WERI-Rb-1 (cell line): ENCODE results near the gene ELN.

Experiments
- DNase-seq: peaks from one replicate; pipeline ENCODE4 v3.0.0-alpha.2; 2020
- H3K27ac ChIP-seq: fragments of 250-450 bp; sonication (Bioruptor Pico); 2 replicates; pipeline ENCODE4 v1.5.1; 2020; ENCODE audit warnings: mild to moderate bottlenecking, moderate library complexity
- H3K27me3 ChIP-seq: fragments of 250-450 bp; sonication (Bioruptor Pico); 2 replicates; pipeline ENCODE4 v1.5.1; 2021; ENCODE audit warnings: mild to moderate bottlenecking, low read depth, moderate library complexity; ENCODE audit not compliant: insufficient read depth, severe bottlenecking
- H3K36me3 ChIP-seq: fragments of 250-450 bp; sonication (Bioruptor Pico); 2 replicates; pipeline ENCODE4 v1.5.1; 2020; ENCODE audit warnings: mild to moderate bottlenecking, moderate library complexity
- H3K4me3 ChIP-seq: 2 replicates; pipeline ENCODE4 v1.5.1; 2011; ENCODE audit warnings: low read depth, mild to moderate bottlenecking, control low read depth, low read length
- H3K9me3 ChIP-seq: fragments of 250-450 bp; sonication (Bioruptor Pico); 2 replicates; pipeline ENCODE4 v1.5.1; 2021; ENCODE audit warnings: mild to moderate bottlenecking, moderate library complexity; ENCODE audit not compliant: severe bottlenecking
- CTCF ChIP-seq: IDR thresholded peaks from 2 replicates; pipeline ENCODE4 v1.5.1; 2011; ENCODE audit warnings: low read depth, mild to moderate bottlenecking, control low read depth, inconsistent platforms, low read length

Gene ELN

DNA sequence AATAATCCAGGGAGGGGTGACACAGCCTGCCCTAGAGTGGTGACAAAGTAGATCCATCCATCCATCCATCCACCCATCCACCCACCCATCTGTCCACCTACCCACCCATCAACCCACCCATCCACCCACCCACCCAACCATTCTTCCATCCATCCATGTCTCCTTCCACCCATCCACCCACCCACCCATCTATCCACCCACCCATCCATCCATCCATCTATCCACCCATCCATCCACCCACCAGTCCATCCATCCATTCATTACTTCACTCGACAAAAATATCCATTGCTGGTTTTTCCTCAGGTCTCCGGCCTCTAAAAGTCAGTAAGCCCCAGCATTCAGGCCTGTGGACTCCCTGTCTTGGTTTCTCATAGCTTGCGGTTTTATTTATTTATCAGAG is 43.1 kb downstream of the ELN start:
- no peaks in the 10 kb centered on the region for H3K27me3 ChIP-seq
- H3K4me3 ChIP-seq, result no peak overlapping the region
- DNase-seq, result no peak
- no peaks in the 10 kb centered on the region for H3K9me3 ChIP-seq
- TF ChIP-seq CTCF, result no peak
- H3K36me3 ChIP-seq, result no peaks in the 10 kb centered on the region
- H3K27ac ChIP-seq, result no peak overlapping the region

- TF ChIP-seq CTCF, result no peak
- H3K27me3 ChIP-seq, result no peaks in the 10 kb centered on the region
- H3K27ac ChIP-seq, result no peak overlapping the region
- DNase-seq, result no peak
- no peak overlapping the region for H3K4me3 ChIP-seq
- H3K36me3 ChIP-seq, result no peaks in the 10 kb centered on the region
- no peaks in the 10 kb centered on the region for H3K9me3 ChIP-seq
These were observed 46.8 kb downstream of the ELN start for GRCh38 chr7:74074770-74075169.

DNA sequence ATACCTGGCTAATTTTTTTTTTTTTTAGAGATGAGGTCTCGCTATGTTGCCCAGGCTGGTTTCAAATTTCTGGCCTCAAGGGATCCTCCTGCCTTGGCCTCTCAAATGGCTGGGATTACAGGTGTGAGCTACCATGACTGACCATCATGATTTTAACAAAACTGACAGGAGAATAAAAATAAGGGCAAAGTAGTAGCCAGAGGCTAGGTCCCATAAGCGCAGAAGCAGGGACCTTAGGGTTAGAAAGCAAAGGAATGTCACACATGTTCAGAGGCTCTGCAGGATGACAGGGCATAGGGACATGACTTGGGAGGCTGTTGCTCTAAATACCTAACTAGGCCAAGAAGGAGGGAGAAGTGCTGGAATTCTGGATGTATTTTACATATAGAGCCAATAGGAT is 50.5 kb downstream of the ELN start:
- no peaks in the 10 kb centered on the region for H3K36me3 ChIP-seq
- DNase-seq, result no peak
- TF ChIP-seq CTCF, result no peak
- no peak overlapping the region for H3K4me3 ChIP-seq
- H3K9me3 ChIP-seq, result no peaks in the 10 kb centered on the region
- H3K27ac ChIP-seq, result no peak overlapping the region
- H3K27me3 ChIP-seq, result no peaks in the 10 kb centered on the region

- H3K36me3 ChIP-seq, result peaks cover 19% of the 10 kb centered on the region
- no peak for DNase-seq
- H3K27ac ChIP-seq, result peak overlapping the region; percentile 73
- H3K27me3 ChIP-seq, result no peaks in the 10 kb centered on the region
- H3K9me3 ChIP-seq, result no peaks in the 10 kb centered on the region
- no peak for TF ChIP-seq CTCF
- peak overlapping the region; percentile 18; the same call in 1 of the 2 replicates for H3K4me3 ChIP-seq
These were observed 54.8 kb downstream of the ELN start for GRCh38 chr7:74082770-74083116.

DNA sequence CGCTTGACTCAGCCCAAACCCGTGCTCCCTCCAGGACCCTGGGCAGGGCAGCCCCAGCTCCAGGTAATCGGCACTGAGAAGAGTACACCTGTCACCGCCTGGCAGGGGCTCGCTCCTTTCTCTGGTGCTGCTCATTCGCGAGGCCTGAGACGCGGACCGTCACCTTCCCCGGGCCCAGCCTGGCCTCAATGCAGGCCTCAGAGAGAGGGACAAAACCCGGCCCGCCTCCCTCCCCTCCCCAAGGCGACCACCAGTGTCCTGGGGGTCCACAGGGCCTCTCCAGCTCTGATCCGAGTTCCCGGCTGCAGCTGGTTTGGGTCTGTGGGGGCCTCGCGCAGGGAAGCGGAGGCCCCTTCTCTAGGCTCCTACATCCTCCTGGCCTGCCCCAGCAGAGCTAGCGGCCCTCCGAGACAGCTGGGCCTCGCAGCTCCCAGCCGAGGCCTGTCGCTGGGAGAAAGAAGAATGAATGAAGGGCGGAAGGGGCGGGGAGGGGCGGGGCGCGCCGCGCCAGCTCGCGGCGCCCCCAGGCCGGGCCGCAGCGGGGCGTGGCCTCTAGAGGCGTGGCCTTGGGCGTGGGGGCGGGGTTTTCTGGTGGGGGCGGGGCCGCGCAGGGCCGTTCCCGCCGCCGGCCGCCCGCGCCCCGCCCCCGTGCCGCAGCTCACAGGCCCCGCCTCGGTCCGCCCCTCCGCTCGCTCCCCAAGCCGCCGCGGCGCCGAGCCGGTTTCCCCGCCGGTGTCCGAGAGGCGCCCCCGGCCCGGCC is 55.3 kb downstream of the ELN start, which contains the start of gene LIMK1:
LIMK1 (plus strand) TSS at position 688 of the 760 bp plus-strand sequence. CDS start 187 bp downstream, outside the sequence.
- TF ChIP-seq CTCF, result no peak
- peak; percentile 85 for DNase-seq
- no peaks in the 10 kb centered on the region for H3K9me3 ChIP-seq
- peak within 1 kb of the TSS; percentile 73 for H3K27ac ChIP-seq
- peak within 1 kb of the TSS; percentile 54 for H3K4me3 ChIP-seq
- no peaks in the 10 kb centered on the region for H3K27me3 ChIP-seq
- peaks cover 25% of the 10 kb centered on the region for H3K36me3 ChIP-seq
